GM12874 (cell line): Measurements from ENCODE around the gene CHMP1A.

Experiments used
- CTCF ChIP-seq: IDR thresholded peaks from 2 replicates; pipeline ENCODE4 v1.5.1; 2011; ENCODE audit warnings: low read depth, mild to moderate bottlenecking, control low read depth, low read length, moderate library complexity; ENCODE audit not compliant: insufficient read depth

Gene CHMP1A

GRCh38 chr16:89633064-89633631 lies 24.4 kb downstream of the CHMP1A start:
- no peak for TF ChIP-seq CTCF

- TF ChIP-seq CTCF = no peak
These were observed 27.5 kb downstream of the CHMP1A start for GRCh38 chr16:89629827-89630610.

- TF ChIP-seq CTCF = no peak
These were observed 32.4 kb downstream of the CHMP1A start for GRCh38 chr16:89624777-89625761.

GRCh38 chr16:89623511-89624261 lies 33.8 kb downstream of the CHMP1A start:
- no peak for TF ChIP-seq CTCF

GRCh38 chr16:89621698-89622409 lies 35.7 kb downstream of the CHMP1A start:
- no peak for TF ChIP-seq CTCF

GRCh38 chr16:89621136-89621697 lies 36.3 kb downstream of the CHMP1A start:
- TF ChIP-seq CTCF = no peak
